HG02678 (cell line): ENCODE data around the gene DENND5B.
A peak's percentile ranks its signal among the peaks of the same experiment; 100 is the strongest.
"Not testable (repeated sequence)": the region's sequence is repeated elsewhere in the genome, so short reads cannot be mapped to it uniquely, and the experiment has no call there.

Experiments
- ATAC-seq: cut with Tn5 transposase; IDR thresholded peaks from one replicate; pipeline ENCODE4 v1.9.1; 2021; ENCODE audit warnings: mild to moderate bottlenecking, moderate library complexity; ENCODE audit not compliant: unreplicated experiment

The DENND5B gene

GRCh38 chr12:31476437-31476836 lies 114.5 kb downstream of the DENND5B start:
- no peak for ATAC-seq

DNA sequence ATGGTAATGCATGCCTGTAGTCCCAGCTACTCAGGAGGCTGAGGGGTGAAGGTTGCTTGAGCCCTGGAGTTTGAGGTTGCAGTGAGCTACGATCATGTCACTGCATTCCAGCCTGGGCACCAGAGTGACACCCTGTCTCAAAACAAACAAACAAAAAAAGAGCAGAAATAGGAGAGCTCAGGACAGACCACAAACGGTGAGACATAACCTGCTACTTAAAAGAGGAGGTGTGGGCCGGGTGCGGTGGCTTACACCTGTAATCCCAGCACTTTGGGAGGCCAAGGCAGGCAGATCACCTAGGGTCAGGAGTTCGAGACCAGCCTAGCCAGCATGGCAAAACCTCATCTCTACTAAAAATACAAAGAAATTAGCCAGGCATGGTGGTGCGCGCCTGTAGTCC lies 115.3 kb downstream of the DENND5B start:
- not testable (repeated sequence) for ATAC-seq

- no peak for ATAC-seq
Measured at GRCh38 chr12:31474751-31475150, 116.2 kb downstream of the DENND5B start.

GRCh38 chr12:31471823-31472222 lies 119.1 kb downstream of the DENND5B start:
- no peak for ATAC-seq

DNA sequence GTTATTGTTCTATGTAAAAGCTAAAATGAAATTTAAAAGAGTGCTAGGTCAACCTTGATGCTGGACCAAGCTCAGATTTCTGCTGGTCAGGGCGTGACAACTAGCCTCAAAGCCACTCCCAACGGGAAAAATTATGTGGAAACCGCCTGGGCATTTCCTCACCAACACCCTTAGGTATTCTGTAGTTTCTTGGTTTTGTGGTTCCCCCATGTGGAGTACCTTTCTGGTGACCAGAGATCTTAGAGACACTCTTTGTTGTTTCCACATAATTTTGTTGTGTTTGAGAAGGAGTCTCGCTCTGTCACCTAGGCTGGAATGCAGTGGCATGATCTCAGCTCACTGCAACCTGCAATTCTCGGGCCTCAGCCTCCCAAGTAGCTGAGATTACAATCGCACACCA lies 119.9 kb downstream of the DENND5B start:
- ATAC-seq, result no peak

- ATAC-seq, result no peak
Measured at GRCh38 chr12:31470459-31470858, 120.5 kb downstream of the DENND5B start.

GRCh38 chr12:31466768-31467167 lies 124.2 kb downstream of the DENND5B start:
- no peak for ATAC-seq

GRCh38 chr12:31465002-31465401 lies 125.9 kb downstream of the DENND5B start:
- ATAC-seq, result no peak

GRCh38 chr12:31460024-31460423 lies 130.9 kb downstream of the DENND5B start:
- ATAC-seq, result no peak

DNA sequence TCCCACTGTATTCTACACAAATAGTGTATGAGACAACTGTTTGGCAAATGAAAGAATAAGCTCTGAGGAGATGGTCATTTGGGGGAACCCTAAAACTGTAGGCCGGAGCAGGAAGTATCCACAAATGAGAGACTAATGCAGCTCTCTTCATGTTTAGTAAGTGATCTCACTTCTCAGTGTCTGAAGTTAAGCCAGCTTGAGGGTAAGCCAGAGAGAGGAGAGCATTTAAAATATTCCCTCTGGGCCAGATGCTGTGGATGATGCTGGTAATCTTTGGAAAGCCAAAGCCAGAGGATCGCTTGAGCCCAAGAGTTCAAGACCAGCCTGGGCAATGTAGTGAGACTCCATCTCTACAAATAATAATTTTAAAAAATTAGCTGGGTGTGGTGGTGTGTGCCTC lies 134.4 kb downstream of the DENND5B start:
- no peak for ATAC-seq

DNA sequence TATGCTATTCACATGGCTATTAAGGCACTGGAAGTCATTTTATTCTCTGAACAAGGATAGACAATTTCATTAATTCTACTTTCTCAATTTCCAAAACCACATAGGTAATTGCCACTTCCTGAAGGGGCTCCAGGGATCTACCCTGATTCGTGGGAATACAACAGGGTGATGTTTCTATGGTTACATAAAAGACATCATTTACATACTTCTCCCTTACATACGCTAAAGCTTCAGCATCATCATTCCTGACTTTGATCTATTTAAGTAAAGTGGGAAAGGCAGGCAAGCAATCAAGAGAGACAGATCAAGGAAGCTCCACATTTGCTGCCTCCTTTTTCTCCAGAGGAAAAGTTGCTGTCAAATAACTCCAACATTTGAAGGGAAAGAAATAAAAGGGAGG lies 146.2 kb downstream of the DENND5B start:
- ATAC-seq, result no peak

DNA sequence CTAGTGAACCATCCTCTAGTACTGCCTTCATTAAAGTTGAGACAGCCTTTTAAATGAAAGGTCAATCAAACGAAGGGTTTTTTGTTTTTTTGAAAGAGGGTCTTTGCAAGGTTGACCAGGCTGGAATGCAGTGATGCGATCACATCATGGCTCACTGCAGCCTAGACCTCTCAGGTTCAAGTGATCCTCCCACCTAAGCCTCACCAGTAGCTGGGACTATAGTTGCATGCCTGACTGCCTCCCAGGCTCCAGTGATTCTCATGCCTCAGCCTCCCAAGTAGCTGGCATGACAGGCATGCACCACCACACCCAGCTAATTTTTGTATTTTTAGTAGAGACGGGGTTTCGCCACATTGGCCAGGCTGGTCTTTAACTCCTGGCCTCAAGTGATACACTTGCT lies 150.3 kb downstream of the DENND5B start:
- no peak for ATAC-seq

DNA sequence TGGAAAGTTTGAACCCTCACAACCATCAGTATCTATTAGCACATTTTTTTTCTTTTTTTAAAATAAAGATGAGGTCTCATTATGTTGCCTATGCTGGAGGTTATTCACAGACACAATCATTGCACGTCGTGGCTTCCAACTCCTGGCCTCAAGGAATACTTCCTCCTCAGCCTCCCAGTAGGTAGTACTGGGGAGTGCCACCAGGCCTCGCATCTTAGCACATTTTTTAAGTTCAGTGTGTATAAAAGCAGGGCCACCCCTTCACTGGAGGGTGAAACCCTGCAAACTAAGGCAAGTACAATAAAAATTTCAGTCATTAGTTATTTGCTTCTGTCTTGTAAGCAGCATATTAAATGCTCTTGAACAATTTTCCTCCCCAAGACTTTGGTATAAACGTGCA lies 150.8 kb downstream of the DENND5B start:
- ATAC-seq, result no peak

GRCh38 chr12:31431721-31432240 lies 159.2 kb downstream of the DENND5B start:
- no peak for ATAC-seq

DNA sequence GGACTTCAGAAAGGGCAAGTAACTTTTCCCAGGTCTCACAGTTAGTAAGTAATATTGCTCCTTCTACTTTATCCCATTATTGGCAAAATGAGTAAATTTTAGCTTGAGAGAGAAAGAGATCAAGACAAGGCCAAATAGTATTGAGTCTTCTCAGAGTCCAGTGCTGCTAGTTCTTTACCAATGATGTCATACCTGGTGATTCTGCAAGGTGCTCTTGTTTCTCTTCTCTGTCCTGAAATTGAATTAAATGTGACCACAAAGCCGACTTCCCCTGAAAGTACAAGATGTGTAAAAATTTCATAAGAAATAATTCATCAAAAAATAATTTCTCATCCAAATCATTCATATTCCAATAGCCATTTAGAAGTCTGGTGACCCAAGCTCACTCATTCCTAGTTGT lies 167.5 kb downstream of the DENND5B start:
- ATAC-seq, result no peak

GRCh38 chr12:31412292-31412801 lies 178.6 kb downstream of the DENND5B start:
- ATAC-seq, result no peak

- ATAC-seq, result no peak
Measured at GRCh38 chr12:31408763-31409162, 182.2 kb downstream of the DENND5B start.

DNA sequence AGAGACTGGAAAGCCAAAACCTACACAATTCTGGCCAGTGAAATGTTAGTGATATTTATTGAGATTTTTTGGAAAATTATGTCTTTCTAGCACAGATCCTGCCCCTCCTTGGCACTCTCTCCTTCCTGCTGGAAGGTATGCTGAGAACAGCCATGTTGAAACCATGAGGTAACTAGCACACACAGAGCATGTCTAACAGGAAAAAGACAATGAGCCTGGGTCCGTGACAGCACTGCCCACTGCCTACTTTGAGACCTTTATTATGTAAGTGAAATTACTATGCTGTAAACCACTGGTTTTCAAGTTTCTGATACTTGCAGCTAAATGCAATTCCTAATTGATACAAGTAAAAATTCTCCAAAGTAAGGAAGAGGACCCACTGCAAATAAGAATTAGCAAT lies 183.4 kb downstream of the DENND5B start:
- ATAC-seq, result no peak

- ATAC-seq, result peak; percentile 75
Measured at GRCh38 chr12:31406345-31406744, 184.6 kb downstream of the DENND5B start.

DNA sequence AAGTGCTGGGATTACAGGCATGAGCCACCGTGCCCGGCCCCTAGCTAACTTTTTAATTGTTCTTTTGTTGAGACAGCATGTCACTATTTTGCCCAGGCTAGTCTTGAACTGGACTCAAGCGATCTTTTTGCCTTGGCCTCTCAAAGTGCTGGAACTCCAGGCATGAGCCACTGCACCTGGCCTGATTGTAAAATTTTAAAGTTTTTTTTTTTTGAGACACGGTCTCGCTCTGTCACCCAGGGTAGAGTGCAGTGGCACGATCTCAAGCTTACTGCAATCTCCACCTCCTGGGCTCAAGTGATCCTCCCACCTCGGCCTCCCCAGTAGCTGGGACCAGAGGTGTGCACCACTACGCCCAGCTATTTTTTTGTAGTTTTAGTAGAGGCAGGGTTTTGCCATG lies 185.9 kb downstream of the DENND5B start:
- no peak for ATAC-seq

GRCh38 chr12:31403099-31403607 lies 187.8 kb downstream of the DENND5B start:
- ATAC-seq, result peak; percentile 80

GRCh38 chr12:31393004-31393550 lies 197.9 kb downstream of the DENND5B start:
- no peak for ATAC-seq

- no peak for ATAC-seq
Measured at GRCh38 chr12:31390991-31391390, 199.9 kb downstream of the DENND5B start.
